GM19455 (cell line): ENCODE data around the gene ABCD3.
"Not testable (repeated sequence)": the region's sequence is repeated elsewhere in the genome, so short reads cannot be mapped to it uniquely, and the experiment has no call there.

ENCODE experiments used
- ATAC-seq: cut with Tn5 transposase; IDR thresholded peaks from one replicate; pipeline ENCODE4 v1.9.1; 2021; ENCODE audit not compliant: unreplicated experiment

Gene ABCD3

DNA sequence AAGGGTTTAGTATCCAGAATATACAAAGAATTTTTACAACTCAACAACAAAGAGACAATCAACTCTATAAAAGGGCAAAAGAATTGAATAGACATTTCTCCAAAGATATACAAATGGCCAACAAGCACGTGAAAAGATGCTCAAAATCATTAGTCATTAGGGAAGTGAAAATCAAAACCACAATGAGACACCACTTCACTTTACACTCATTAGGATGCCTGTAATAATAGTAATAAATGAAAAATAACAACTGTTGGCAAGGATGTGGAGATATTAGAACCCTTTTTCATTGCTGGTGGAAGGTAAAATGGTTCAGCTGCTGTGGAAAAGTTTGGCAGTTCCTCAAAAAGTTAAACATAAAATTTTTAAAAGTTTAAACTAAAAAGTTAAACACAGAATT lies 7.0 kb upstream of the ABCD3 start:
- ATAC-seq: peak; percentile 72

DNA sequence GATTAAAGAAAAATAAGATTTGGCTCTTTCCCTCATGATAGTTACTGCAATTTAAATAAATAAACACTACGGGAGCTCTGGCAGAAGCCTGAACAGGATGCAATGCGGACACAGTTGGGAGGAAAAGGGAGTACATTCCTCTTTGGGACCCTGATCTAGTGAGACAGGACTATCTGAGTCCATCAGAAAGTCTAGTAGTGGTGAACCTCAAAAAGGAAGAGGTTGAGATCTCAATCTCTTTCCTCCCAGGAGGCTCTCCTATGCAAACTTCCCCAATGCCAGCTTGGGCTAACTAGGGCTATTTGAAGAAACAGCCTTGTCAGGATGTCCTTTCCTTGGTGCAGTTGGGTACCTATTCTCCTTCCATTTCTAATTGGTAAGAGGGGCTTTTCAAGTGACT lies 4.9 kb upstream of the ABCD3 start:
- ATAC-seq: no peak

DNA sequence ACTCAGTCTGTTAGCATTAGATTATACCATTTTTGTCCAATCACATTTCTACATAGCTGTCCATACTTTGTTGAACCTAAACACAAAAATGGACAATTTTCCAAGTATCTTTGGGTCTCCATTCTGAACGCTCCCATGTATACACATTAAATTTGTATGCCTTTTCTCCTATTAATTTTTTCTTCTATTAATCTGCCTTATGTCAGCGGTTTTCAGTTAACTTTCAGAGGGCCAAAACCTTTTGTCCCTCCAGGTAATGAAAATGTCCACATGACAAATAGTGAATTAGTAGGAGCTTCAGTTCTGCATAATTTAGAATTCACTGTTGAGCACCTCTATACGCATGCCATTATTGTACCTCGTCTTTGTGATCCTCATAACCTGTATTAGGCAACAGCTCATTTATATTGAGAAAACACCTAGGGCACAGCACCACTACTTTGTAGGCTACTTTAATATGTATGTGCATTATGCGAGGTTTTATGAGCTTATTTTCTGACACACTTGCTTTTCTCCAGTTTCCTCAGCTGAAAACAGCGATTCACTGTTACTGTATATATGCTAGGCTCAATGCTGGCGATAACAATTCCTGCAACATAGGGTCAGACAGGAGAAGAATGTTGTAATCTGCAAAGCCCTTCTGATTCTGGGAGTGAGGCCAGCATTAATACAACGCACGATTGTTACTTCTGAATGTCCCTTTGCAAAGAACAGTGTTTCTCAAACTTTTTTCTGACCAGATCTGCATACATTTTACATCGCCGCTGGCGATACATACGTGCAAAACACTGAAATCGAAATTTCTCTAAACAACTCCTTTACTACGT lies 1.1 kb upstream of the ABCD3 start:
- ATAC-seq: no peak

DNA sequence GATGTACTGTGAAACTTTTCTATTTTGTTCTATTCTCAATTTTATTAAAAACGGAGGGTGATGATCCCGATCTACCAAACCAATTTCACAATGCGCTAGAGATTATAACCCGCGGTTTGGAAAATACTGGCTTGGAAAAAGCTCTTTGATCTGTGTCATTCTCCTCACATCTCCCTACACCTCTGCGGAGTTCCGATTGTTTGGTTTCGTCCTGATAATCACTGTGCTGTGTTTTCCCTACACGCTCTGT lies 536 bp upstream of the ABCD3 start:
- ATAC-seq: no peak

DNA sequence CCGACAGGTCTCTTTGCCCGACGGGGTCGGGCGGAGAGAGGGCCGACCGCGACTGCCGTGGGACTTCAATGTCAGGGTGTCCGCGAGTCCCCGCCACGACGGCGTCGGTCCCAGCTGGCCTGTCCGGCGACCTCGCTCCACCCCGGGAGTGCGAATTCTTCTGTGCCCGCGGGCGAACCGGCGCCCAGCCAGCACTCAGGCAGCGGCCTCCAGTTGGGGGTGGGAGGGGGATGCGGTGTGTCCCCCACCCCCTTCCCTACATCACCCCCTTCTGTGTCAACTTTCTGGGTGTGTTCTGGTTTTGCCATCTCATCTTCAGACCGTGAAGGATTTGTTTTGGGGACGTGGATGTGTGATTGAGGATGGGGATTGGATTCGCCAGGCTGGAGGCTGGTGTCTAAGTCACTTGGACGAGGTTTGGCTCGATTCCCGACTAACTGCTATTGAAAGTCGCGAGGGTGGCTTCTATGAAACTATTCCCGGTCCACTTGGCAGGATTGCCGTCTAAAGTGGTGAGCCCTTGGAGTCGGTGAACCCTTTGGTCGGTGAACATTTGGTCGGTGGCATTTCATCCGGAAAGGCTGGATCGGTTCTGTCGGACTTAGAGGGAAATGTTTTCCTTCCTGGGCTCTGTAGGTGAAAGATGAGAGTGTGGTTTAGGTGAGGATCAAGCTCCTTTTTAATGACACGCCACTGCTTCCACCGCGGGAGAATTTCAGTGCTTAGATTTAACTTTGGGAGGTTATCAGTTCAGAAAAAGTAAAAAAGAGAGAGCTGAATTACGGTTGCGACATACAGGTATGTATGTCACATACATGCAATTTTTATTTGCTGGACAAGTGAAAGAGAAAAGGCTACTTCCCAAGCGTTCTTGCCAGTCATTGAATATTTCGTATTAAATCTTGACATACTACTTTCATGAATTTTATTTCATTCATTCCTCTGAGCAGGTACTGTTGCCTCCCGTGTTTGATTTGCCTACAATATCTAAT lies 771 bp downstream of the ABCD3 start:
- ATAC-seq: peak; percentile 28

DNA sequence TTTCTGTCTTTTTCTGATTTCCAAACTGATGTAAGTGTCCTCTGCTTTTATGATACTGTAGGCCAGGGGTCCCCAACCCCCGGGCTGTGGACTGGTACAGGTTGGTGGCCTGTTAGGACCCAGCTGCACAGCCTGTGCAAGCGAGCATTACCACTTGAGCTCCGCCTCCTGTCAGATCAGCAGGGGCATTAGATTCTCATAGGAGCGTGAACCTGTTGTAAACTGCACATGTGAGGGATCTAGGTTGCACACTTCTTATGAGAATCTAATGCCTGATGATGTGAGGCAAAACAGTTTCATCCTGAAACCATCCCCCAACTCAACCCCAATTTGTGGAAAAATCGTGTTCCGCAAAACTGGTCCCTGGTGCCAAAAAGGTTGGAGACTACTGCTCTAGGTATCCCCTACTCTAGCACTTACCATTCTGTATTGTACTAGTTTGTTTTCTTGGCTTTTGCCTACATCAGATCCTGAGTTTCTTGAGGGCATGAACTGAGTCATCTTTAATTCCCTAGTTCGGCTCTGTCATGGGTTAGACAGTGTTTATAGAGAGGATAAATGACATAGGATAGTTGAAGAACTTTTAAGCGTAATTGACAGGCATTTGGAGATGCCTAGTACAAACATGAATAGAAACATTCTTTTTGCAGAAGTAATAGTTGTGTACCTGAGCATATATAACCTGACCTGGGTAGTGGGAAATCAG lies 4.1 kb downstream of the ABCD3 start:
- ATAC-seq: no peak

DNA sequence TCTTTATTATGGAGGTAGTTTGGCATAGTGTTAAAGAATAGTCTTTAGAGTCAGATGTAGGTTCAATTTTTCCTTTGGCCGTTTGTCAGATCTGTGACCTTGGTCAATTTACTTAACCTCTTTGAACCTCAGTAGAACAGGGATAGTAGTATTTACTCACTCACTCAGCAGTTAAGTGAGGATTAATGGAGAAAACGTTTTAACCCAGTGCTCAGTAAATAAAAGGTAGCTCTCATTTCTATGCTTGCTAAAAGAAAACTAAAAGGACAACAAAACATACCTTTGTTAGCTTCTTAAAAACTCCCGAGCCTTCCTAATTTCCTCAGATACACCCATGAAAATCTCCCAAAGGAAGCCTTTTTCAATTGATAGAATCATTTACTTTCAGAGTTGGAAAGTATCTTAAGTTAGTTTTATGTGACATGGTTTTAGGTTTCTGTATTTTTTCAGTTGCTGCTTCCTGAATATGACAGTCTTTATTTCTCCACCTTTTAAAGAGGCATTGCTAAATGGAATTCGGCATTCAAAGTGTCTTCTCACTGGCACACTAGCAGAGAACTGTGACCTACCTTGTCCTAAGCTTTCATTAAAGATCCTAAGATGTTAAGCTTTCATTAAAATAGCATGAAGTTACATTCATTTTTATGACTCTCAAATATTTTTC lies 7.8 kb downstream of the ABCD3 start:
- no peak for ATAC-seq

DNA sequence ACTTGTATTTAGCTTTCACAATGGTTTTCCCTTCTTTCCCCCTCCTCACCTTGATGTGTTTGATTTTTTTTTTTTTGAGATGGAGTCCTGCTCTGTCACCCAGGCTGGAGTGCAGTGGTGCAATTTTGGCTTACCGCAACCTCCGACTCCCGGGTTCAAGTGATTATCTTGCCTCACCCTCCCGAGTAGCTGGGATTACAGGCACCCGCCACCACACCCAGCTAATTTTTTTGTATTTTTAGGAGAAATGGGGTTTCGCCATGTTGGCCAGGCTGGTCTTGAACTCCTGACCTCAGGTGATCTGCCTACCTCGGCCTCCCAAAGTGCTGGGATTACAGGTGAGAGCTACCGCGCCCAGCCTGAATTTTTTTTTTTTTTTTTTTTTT lies 8.3 kb downstream of the ABCD3 start:
- not testable (repeated sequence) for ATAC-seq

DNA sequence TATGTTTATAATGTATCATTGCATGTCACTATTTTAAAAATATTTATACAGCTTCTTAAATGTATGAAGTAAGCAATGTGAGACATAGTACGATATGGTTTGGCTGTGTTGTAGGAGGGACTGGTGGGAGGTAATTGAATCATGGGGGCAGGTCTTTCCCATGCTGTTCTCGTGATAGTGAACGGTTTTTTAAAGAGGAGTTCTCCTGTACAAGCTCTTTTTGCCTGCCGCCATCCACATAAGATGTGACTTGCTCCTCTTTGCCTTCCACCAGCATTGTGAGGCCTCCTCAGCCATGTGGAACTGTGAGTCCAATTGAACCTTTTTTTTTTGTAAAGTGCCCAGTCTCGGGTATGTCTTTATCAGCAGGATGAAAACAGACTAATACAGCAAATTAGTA lies 10.3 kb downstream of the ABCD3 start:
- ATAC-seq: no peak

DNA sequence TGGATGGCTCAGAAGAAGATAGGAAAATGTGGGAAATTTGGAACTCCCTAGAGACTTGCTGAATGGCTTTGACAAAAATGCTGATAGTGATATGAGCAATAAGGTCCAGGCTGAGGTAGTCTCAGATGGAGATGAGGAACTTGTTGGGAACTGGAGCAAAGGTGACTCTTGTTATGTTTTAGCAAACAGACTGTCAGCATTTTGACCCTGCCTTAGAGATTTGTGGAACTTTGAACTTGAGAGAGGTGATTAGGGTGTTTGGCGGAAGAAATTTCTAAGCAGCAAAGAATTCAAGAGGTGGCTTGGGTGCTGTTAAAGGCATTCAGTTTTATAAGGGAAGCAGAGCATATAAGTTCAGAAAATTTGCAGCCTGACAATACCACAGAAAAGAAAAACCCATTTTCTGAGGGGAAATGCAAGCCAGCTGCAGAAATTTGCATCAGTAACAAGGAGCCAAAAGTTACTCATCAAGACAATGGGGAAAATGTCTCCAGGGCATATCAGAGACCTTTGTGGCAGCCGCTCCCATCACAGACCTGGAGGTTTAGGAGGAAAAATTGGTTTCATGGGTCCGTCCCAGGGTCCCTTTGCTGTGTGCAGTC lies 10.8 kb downstream of the ABCD3 start:
- ATAC-seq: not testable (repeated sequence)

DNA sequence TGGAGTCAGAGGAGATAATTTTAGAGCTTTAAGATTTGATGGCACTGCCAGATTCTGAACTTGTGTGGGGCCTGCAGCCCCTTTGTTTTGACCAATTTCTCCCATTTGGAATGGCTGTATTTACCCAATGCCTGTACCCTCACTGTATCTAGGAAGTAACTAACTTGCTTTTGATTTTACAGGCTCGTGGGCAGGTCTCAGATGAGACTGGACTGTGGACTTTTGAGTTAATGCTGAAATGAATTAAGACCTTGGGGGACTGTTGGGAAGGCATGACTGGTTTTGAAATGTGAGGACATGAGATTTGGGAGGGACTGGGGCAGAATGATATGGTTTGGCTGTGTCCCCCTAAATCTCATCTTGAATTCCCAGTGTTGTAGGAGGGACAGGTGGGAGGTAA lies 11.9 kb downstream of the ABCD3 start:
- not testable (repeated sequence) for ATAC-seq

DNA sequence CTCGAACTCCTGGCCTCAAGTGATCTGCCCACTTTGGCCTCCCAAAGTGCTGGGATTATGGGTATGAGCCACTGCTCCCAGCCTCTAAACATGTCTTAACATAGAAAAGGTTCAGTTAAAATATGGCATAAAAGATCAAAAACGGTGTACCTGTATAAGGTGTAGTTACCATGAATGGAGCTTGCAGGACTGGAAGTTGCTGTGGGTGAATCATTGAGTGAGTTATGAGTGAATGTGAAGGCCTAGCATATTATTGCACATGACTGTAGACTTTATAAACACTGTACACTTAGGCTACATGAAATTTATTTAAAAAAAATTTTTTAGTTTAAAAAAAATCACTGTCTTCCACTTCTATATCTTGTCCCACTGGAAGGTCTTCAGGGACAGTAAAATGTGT lies 15.7 kb downstream of the ABCD3 start:
- no peak for ATAC-seq

DNA sequence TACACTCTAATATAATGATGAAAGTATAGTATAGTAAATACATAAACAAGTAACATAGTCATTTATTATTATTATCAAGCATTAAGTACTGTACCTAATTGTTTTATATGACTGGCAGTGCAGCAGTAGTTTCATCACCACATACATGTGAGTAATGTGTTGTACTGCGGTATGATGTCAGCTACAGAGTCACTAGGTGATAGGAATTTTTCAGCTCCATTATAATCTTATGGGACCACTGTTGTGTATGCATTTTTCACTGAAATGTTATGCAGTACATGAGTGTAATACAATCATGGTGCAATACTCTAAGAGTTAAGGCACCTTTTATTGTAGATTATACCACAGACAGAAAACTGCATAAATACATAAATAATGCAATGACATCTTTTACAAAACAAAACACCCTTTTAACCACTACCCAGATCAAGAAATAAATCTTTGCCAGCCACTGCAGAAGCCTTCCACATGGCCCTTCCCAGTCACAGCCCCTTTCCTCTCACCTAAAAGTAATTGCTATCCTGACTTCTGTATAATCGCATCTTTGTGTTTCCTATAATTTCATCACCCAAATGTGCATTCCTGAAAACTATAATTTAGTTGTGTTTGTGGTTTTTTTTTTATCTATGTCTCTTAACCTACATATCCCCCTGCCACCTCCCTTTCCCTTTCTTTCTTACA lies 16.3 kb downstream of the ABCD3 start:
- no peak for ATAC-seq

DNA sequence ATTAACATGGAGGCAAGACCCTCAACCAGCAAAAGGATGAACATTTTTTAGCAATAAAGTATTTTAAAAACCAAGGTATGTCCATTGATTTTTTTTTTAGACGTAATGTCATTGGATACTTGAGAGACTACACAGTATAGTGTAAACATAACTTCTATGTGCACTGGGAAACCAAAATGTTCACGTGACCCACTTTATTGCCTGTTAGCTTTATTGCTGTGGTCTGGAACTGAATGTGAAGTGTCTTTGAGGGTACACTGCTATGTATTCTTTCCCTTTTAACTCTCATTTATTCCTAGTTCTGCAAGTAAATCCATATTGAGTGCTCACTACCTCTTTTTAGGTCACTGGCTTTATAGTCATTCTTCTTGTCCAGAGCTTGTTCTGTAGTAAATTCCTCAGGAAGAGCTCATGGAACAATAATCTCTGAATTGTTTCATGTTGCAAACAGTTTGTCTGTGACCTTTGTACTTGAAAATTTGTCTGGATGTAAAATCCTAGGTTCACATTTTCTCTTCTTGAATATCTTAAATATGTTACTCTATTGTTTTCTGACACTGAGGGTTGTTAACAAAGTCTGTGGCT lies 20.6 kb downstream of the ABCD3 start:
- ATAC-seq: no peak

DNA sequence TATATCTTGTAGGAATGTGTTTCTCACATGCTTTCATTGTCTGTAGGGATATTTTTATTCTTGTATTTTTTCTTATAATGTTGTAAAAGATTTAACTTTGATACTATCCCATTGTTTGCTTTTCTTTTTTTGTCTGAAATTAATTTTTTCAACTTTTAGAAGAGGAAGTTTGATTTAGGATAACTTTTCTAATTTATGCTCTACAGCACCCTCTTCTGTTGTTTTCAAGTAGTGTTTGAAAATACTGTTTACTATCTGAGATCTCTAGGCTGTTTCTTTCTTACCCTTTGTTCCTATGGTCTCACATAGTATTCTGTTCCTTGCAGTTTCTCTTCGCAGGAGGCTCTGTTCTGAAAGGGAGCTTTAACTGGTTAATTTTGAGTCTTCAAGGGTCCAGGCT lies 21.9 kb downstream of the ABCD3 start:
- ATAC-seq: no peak

DNA sequence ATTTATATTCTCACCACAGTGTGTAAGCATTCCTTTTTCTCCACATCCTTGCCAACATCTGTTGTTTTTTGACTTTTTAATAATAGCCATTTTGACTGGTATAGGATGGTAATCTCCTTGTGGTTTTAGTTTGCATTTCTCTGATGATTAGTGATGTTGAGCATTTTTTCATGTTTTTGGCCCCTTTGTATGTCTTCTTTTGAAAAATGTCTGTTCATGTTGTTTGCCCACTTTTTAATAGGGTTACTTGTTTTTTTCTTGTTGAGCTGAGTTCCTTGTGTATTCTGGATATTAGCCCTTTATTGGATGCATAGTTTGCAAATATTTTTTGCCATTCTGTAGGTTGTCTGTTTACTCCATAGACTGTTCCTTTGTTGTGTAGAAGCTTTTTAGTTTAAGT lies 24.9 kb downstream of the ABCD3 start:
- ATAC-seq: not testable (repeated sequence)

DNA sequence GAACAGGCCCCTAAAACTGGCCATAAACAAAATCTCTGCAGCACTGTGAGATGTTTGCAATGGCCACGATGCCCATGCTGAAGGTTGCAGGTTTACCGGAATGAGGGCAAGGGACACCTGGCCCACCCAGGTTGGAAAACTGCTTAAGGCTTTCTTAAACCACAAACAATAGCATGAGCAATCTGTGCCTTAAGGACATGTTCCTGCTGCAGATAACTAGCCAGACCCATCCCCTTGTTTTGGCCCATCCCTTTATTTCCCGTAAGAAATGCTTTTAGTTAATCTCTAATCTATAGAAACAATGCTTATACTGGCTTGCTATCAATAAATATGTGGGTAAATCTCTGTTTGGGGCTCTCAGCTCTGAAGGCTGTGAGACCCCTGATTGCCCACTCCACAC lies 26.6 kb downstream of the ABCD3 start:
- not testable (repeated sequence) for ATAC-seq

DNA sequence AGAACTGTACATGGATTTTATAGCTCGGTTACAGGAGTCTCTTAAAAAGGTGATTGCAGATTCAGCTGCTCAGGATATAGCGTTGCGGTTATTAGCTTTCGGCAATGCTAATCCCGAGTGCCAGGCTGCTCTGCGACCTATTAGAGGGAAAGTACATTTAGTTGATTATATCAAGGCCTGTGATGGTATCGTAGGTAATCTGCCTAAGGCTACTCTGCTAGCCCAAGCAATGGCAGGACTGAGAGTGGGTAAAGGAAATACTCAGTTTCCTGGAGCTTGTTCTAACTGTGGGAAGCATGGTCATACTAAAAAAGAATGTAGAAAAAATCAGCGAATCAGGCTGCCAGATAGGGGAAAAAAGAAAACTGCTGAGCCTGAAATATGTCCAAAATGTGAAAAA lies 27.5 kb downstream of the ABCD3 start:
- not testable (repeated sequence) for ATAC-seq

DNA sequence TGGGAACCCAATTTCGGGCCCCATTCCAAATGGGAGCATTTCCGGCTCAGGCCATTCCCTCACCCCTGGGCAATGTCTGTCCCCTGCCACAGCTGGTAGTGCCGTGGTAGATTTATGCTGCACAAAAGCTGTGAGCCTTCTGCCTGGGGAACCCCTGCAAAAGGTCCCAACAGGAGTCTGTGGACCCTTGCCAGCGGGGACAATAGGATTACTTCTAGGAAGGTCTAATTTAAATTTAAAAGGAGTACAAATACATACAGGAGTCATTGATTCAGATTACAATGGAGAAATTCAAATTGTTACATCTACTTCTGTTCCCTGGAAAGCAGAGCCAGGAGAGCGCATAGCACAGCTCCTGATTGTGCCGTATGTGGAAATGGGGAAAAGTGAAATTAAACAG lies 28.0 kb downstream of the ABCD3 start:
- not testable (repeated sequence) for ATAC-seq

DNA sequence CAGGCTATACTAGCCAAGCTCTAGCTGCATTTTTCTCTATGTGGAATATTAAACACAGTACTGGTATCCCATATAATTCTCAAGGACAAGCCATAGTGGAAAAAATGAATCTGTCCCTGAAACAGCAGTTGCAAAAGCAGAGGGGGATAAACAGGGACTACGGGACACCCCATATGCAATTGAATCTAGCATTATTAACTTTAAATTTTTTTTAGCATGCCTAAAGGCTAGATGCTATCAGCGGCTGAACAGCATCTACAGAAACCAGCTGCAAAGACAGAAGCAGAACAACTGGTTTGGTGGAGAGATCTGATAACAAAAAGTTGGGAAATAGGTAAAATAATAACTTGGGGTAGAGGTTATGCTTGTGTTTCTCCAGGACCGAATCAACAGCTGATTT lies 30.6 kb downstream of the ABCD3 start:
- not testable (repeated sequence) for ATAC-seq
